Central memory CD8-positive, alpha-beta T cell (primary cell): Measurements from ENCODE around the gene SLC17A5.
"Not testable (repeated sequence)": the region's sequence is repeated elsewhere in the genome, so short reads cannot be mapped to it uniquely, and the experiment has no call there.

ENCODE experiments used
- ATAC-seq: fragments of 150-1000 bp; cut with Tn5 transposase; replicated peaks from 2 replicates; pipeline ENCODE4 v1.10.0; 2022; ENCODE audit warnings: mild to moderate bottlenecking, moderate FRiP score, moderate number of reproducible peaks; ENCODE audit not compliant: poor library complexity, severe bottlenecking; ENCODE audit errors: extremely low read depth
- DNase-seq, 2 donors: peaks; one replicate each; pipeline ENCODE4 v3.0.0; 2021; ENCODE audit warnings: low spot score in 2 of 2
- H3K27ac Mint-ChIP-seq: one replicate; pipeline ENCODE4 v1.8.0; 2022; ENCODE audit warnings: low read depth, mild to moderate bottlenecking, moderate library complexity, mixed read lengths
- H3K27me3 Mint-ChIP-seq: one replicate; pipeline ENCODE4 v1.8.0; 2022; ENCODE audit warnings: mixed read lengths
- H3K36me3 Mint-ChIP-seq: one replicate; pipeline ENCODE4 v1.8.0; 2022; ENCODE audit warnings: mild to moderate bottlenecking, moderate library complexity, mixed read lengths; ENCODE audit not compliant: insufficient read depth
- H3K4me1 Mint-ChIP-seq: one replicate; pipeline ENCODE4 v1.8.0; 2022; ENCODE audit warnings: mixed read lengths
- H3K4me3 Mint-ChIP-seq: one replicate; pipeline ENCODE4 v1.8.0; 2022; ENCODE audit warnings: mild to moderate bottlenecking, moderate library complexity, mixed read lengths
- H3K9me3 Mint-ChIP-seq: one replicate; pipeline ENCODE4 v1.8.0; 2022; ENCODE audit warnings: mixed read lengths

Gene SLC17A5

GRCh38 chr6:73631849-73632248 is 21.9 kb downstream of the SLC17A5 start:
- no peak overlapping the region for H3K4me3 Mint-ChIP-seq

GRCh38 chr6:73630401-73630800 is 23.4 kb downstream of the SLC17A5 start:
- no peak overlapping the region for H3K27ac Mint-ChIP-seq
- peaks cover 5% of the 10 kb centered on the region for H3K4me1 Mint-ChIP-seq
- ATAC-seq: no peak
- H3K4me3 Mint-ChIP-seq: no peak overlapping the region
- H3K9me3 Mint-ChIP-seq: no peaks in the 10 kb centered on the region
- peaks cover 46% of the 10 kb centered on the region for H3K36me3 Mint-ChIP-seq
- DNase-seq: no peak
- H3K27me3 Mint-ChIP-seq: no peaks in the 10 kb centered on the region

More at GRCh38 chr6:73631849-73632248, 21.9 kb downstream of the SLC17A5 start:
- Mint-ChIP-seq H3K27ac (no peak overlapping the region), H3K9me3 (no peaks in the 10 kb centered on the region), H3K36me3 (peaks cover 52% of the 10 kb centered on the region), H3K27me3 (no peaks in the 10 kb centered on the region), H3K4me1 (peaks cover 5% of the 10 kb centered on the region)
- DNase-seq (no peak), ATAC-seq (no peak)

DNA sequence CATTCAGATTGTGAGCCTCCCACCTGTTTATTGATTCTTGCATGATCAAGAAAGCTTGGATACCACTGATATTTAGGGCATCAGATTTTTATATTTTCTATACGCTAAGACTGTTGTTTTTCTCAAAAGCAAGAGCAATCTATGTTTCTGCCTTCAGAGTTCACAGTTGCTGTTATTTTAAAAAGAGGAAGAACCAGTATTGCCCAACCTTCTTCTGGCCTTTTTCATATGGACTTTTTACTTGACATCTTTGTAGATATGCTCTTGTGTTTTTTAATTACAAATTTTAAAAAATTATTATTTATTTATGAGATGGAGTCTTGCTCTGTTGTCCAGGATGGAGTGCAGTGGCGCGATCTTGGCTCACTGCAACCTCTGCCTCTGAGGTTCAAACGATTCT is 28.9 kb downstream of the SLC17A5 start:
- Mint-ChIP-seq H3K27ac (no peak overlapping the region), H3K27me3 (no peaks in the 10 kb centered on the region), H3K4me3 (no peak overlapping the region), H3K4me1 (no peaks in the 10 kb centered on the region), H3K9me3 (no peaks in the 10 kb centered on the region), H3K36me3 (peaks cover 29% of the 10 kb centered on the region)
- no peak for ATAC-seq
- no peak for DNase-seq

DNA sequence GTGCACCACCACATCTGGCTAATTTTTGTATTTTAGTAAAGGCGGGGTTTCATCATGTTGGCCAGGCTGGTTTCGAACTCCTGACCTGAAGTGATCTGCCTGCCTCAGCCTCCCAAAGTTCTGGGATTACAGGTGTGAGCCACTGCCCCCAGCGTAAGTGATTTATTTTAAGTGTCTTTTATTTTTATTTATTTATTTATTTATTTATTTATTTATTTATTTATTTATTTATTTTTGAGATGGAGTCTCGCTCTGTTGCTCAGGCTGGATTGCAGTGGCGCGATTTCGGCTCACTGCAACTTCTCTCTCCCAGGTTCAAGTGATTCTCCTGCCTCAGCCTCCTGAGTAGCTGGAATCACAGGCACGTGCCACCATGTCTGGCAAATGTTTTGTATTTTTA is 30.3 kb downstream of the SLC17A5 start:
- H3K4me1 Mint-ChIP-seq, H3K27me3 Mint-ChIP-seq, ATAC-seq, H3K9me3 Mint-ChIP-seq, DNase-seq, H3K4me3 Mint-ChIP-seq, H3K27ac Mint-ChIP-seq: not testable (repeated sequence)
- H3K36me3 Mint-ChIP-seq: peaks cover 25% of the 10 kb centered on the region

DNA sequence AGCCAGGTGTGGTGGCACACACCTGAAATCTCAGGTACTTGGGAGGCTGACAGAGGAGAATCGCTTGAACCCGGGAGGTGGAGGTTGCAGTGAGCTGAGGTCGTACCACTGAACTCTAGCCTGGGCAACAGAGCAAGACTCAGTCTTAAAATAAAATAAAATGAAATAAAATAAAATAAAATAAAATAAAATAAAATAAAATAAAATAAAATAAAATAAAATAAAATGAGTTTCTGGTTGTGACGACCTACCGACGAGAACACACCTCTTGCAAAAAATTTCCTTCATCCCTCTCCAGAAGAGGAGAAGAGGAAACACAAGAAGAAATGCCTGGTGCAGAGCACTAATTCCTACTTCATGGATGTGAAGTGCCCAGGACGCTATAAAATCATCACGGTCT is 35.7 kb downstream of the SLC17A5 start:
- H3K27me3 Mint-ChIP-seq, H3K4me1 Mint-ChIP-seq, H3K9me3 Mint-ChIP-seq, H3K27ac Mint-ChIP-seq, ATAC-seq, H3K4me3 Mint-ChIP-seq, DNase-seq: not testable (repeated sequence)
- H3K36me3 Mint-ChIP-seq: peaks cover 19% of the 10 kb centered on the region

- H3K27ac Mint-ChIP-seq: no peak overlapping the region
- no peaks in the 10 kb centered on the region for H3K9me3 Mint-ChIP-seq
- DNase-seq: no peak
- H3K36me3 Mint-ChIP-seq: peaks cover 28% of the 10 kb centered on the region
- no peaks in the 10 kb centered on the region for H3K27me3 Mint-ChIP-seq
- no peak for ATAC-seq
- H3K4me1 Mint-ChIP-seq: no peaks in the 10 kb centered on the region
- no peak overlapping the region for H3K4me3 Mint-ChIP-seq
Observed at GRCh38 chr6:73614802-73615201, 39.0 kb downstream of the SLC17A5 start.

GRCh38 chr6:73613806-73614536 is 39.8 kb downstream of the SLC17A5 start:
- Mint-ChIP-seq H3K36me3 (peaks cover 30% of the 10 kb centered on the region), H3K27ac (no peak overlapping the region), H3K27me3 (no peaks in the 10 kb centered on the region), H3K4me1 (no peaks in the 10 kb centered on the region), H3K9me3 (no peaks in the 10 kb centered on the region), H3K4me3 (no peak overlapping the region)
- ATAC-seq (no peak), DNase-seq (no peak)

GRCh38 chr6:73612611-73613010 is 41.2 kb downstream of the SLC17A5 start:
- Mint-ChIP-seq H3K27me3 (no peaks in the 10 kb centered on the region), H3K36me3 (peaks cover 36% of the 10 kb centered on the region), H3K27ac (no peak overlapping the region), H3K4me1 (no peaks in the 10 kb centered on the region), H3K9me3 (no peaks in the 10 kb centered on the region), H3K4me3 (no peak overlapping the region)
- DNase-seq: no peak
- no peak for ATAC-seq

DNA sequence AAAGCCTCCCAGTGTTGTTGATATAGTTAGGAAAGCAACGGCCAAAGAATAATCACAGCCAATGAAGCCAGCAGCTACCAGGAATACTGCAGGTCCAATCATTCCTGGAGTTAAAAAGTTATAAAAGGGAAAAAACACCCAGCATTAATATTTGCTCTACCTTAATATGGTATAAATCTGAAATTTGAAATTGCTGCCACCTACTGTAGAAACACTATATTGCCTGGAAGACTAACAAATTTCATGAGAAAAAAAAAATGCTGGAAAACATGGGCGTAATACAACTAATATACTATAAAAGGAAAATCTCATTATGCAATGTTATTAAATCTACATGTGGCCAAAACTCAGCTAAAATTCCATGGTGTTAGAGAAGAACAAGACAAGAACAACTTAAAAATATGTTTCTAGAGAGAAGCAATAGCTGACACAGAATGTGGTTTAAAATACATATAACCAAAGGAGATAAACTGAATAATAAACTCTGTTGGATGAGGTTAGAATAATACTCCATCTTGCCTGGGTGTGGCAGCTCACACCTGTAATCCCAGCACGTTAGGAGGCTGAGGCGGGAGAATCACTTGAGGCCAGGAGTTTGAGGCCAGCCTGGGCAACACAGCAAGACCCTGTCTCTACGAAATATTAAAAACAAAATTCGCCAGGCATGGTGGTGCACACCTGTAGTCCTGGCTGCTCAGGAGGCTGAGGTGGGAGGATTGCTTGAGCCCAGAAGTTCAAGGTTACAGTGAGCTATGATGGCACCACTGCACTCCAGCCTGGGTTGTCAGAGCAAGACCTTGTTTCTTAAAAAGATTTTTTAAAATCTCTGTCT is 43.1 kb downstream of the SLC17A5 start:
- no peaks in the 10 kb centered on the region for H3K9me3 Mint-ChIP-seq
- ATAC-seq (peak; percentile 36), DNase-seq (no peak)
- H3K27ac Mint-ChIP-seq: peak overlapping the region; percentile 5
- no peaks in the 10 kb centered on the region for H3K4me1 Mint-ChIP-seq
- no peak overlapping the region for H3K4me3 Mint-ChIP-seq
- no peaks in the 10 kb centered on the region for H3K27me3 Mint-ChIP-seq
- peaks cover 36% of the 10 kb centered on the region for H3K36me3 Mint-ChIP-seq

GRCh38 chr6:73608761-73609160 is 45.0 kb downstream of the SLC17A5 start:
- Mint-ChIP-seq H3K36me3 (peaks cover 37% of the 10 kb centered on the region), H3K27me3 (no peaks in the 10 kb centered on the region), H3K27ac (no peak overlapping the region), H3K4me3 (no peak overlapping the region), H3K4me1 (no peaks in the 10 kb centered on the region), H3K9me3 (no peaks in the 10 kb centered on the region)
- no peak for DNase-seq
- ATAC-seq: no peak

DNA sequence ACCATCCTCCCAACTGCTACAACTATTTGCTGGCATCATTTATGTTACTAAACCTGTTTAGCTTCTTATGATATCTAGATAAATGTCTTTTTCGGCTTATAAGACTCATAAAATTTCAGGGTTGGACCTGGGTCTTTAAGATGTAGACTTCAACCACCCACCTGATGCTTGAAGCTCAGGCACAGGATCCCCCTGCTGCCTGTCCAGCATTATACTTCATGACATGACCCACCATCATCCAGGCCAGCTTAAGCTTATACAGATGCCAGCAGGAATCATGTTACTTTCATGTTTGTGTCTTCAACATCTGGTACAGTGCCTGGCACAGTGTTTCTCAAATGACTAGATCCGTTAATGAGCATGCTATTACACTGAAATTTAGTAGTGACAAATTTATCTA is 47.4 kb downstream of the SLC17A5 start:
- Mint-ChIP-seq H3K4me3 (no peak overlapping the region), H3K4me1 (no peaks in the 10 kb centered on the region), H3K27ac (no peak overlapping the region), H3K36me3 (peaks cover 33% of the 10 kb centered on the region), H3K27me3 (no peaks in the 10 kb centered on the region), H3K9me3 (no peaks in the 10 kb centered on the region)
- no peak for DNase-seq
- ATAC-seq: no peak

- Mint-ChIP-seq H3K9me3 (no peaks in the 10 kb centered on the region), H3K36me3 (peaks cover 29% of the 10 kb centered on the region), H3K4me3 (no peak overlapping the region), H3K4me1 (no peaks in the 10 kb centered on the region), H3K27ac (no peak overlapping the region), H3K27me3 (no peaks in the 10 kb centered on the region)
- no peak for DNase-seq
- ATAC-seq: no peak
Observed at GRCh38 chr6:73604461-73604860, 49.3 kb downstream of the SLC17A5 start.

DNA sequence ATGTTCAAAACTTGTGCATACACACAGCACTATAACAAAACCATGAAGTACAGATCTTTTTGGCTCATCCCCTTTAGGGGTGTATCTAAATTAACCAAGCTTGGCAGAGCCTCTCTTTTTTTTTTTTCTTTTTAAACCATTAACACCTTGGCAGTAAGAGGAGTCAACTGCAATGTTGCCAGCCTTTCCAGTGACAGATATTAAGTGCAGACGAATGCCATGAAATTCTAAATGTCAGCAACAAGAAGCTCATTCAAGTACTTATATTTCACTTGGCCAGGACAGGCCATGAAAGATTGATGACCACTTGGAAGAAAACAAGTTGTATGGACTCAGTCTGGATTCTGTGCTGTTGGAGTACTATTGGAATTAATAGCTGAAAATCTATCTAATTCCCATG is 49.8 kb downstream of the SLC17A5 start:
- no peak for DNase-seq
- Mint-ChIP-seq H3K4me3 (no peak overlapping the region), H3K27ac (no peak overlapping the region), H3K9me3 (no peaks in the 10 kb centered on the region), H3K36me3 (peaks cover 29% of the 10 kb centered on the region), H3K27me3 (no peaks in the 10 kb centered on the region), H3K4me1 (no peaks in the 10 kb centered on the region)
- no peak for ATAC-seq
